DND-41 (cell line): ENCODE data around the gene PHKG2.

Experiments
- EZH2 ChIP-seq: IDR thresholded peaks from 3 replicates; pipeline ENCODE4 v1.6.1; 2012; ENCODE audit warnings: borderline replicate concordance, low read depth, mild to moderate bottlenecking, moderate library complexity, low read length, inconsistent platforms; ENCODE audit not compliant: severe bottlenecking
- TF ChIP-seq, protein P1 (sequence below): IDR thresholded peaks from 2 replicates; pipeline ENCODE4 v1.5.1; 2012; ENCODE audit warnings: borderline replicate concordance, low read length, moderate library complexity, mild to moderate bottlenecking; ENCODE audit not compliant: poor library complexity, severe bottlenecking; ENCODE audit errors: extremely low read depth

GRCh38 chr16:30782486-30783279, 34.5 kb downstream of the PHKG2 start:
- TF ChIP-seq, protein P1, sequence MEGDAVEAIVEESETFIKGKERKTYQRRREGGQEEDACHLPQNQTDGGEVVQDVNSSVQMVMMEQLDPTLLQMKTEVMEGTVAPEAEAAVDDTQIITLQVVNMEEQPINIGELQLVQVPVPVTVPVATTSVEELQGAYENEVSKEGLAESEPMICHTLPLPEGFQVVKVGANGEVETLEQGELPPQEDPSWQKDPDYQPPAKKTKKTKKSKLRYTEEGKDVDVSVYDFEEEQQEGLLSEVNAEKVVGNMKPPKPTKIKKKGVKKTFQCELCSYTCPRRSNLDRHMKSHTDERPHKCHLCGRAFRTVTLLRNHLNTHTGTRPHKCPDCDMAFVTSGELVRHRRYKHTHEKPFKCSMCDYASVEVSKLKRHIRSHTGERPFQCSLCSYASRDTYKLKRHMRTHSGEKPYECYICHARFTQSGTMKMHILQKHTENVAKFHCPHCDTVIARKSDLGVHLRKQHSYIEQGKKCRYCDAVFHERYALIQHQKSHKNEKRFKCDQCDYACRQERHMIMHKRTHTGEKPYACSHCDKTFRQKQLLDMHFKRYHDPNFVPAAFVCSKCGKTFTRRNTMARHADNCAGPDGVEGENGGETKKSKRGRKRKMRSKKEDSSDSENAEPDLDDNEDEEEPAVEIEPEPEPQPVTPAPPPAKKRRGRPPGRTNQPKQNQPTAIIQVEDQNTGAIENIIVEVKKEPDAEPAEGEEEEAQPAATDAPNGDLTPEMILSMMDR: no peak
- TF ChIP-seq EZH2: no peak
